ENCODE data around the gene TRIM5. TPM values are rescaled to one million over a fixed set of nuclear protein-coding genes. Genes with fewer than 3 reads are reported as not detected.

Gene TRIM5
- total and polyA plus RNA-seq, 10 of the 15 experiments (the other 5 are each of a cell fraction or from before 2014, with no cell fraction given), result 20.0 to 59.7 (median 31.8) TPM

GRCh38 chr11:5620651-5621521 is 64.0 kb downstream of the TRIM5 start (continued):
- TF ChIP-seq NFYB (IDR thresholded peaks at IDR 0.05; ENCODE audit: insufficient read depth, low read depth, low read length), result no peak

GRCh38 chr11:5618807-5619206 is 66.1 kb downstream of the TRIM5 start:
- TF ChIP-seq SMARCA5 (IDR thresholded peaks at IDR 0.05) (no peak), FOXM1 (IDR thresholded peaks at IDR 0.05; ENCODE audit: low read depth, low read length) (no peak), SMAD5 (IDR thresholded peaks at IDR 0.05; ENCODE audit: low read depth) (no peak), CBFB (IDR thresholded peaks at IDR 0.05; ENCODE audit: low read depth) (no peak), POLR2AphosphoS5 (IDR thresholded peaks at IDR 0.05; ENCODE audit: low read length) (no peak), SREBF1 (IDR thresholded peaks at IDR 0.05; ENCODE audit: low read length) (no peak), MTA3 (IDR thresholded peaks at IDR 0.05; ENCODE audit: borderline replicate concordance, low read length) (no peak), PAX5 (IDR thresholded peaks at IDR 0.05; ENCODE audit: borderline replicate concordance, low read depth, low read length) (no peak), SIN3A (IDR thresholded peaks at IDR 0.05; ENCODE audit: low read depth, low read length) (no peak), NKRF (conservative IDR thresholded peaks at IDR 0.05) (no peak), RAD51 (IDR thresholded peaks at IDR 0.05) (no peak), MYC (IDR thresholded peaks at IDR 0.05; ENCODE audit: insufficient read depth, insufficient read length, insufficient replicate concordance, low read length, severe bottlenecking) (no peak), MYB (IDR thresholded peaks at IDR 0.05; ENCODE audit: borderline replicate concordance, low read depth, low read length) (no peak), POLR2A (IDR thresholded peaks at IDR 0.05; ENCODE audit: low read depth, low read length) (no peak)
- TF ChIP-seq, protein P1, sequence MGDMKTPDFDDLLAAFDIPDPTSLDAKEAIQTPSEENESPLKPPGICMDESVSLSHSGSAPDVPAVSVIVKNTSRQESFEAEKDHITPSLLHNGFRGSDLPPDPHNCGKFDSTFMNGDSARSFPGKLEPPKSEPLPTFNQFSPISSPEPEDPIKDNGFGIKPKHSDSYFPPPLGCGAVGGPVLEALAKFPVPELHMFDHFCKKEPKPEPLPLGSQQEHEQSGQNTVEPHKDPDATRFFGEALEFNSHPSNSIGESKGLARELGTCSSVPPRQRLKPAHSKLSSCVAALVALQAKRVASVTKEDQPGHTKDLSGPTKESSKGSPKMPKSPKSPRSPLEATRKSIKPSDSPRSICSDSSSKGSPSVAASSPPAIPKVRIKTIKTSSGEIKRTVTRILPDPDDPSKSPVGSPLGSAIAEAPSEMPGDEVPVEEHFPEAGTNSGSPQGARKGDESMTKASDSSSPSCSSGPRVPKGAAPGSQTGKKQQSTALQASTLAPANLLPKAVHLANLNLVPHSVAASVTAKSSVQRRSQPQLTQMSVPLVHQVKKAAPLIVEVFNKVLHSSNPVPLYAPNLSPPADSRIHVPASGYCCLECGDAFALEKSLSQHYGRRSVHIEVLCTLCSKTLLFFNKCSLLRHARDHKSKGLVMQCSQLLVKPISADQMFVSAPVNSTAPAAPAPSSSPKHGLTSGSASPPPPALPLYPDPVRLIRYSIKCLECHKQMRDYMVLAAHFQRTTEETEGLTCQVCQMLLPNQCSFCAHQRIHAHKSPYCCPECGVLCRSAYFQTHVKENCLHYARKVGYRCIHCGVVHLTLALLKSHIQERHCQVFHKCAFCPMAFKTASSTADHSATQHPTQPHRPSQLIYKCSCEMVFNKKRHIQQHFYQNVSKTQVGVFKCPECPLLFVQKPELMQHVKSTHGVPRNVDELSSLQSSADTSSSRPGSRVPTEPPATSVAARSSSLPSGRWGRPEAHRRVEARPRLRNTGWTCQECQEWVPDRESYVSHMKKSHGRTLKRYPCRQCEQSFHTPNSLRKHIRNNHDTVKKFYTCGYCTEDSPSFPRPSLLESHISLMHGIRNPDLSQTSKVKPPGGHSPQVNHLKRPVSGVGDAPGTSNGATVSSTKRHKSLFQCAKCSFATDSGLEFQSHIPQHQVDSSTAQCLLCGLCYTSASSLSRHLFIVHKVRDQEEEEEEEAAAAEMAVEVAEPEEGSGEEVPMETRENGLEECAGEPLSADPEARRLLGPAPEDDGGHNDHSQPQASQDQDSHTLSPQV (IDR thresholded peaks at IDR 0.05), result no peak
- BruUV-seq (replicated peaks), result no TSS peak
- POLR2A ChIA-PET, result no interaction called here
- Histone ChIP-seq H4K20me1 (ENCODE audit: control insufficient read depth, insufficient read depth) (no peaks in the 10 kb centered on the region), H3K79me2 (ENCODE audit: control insufficient read depth, insufficient read depth, low read length) (peaks cover 3% of the 10 kb centered on the region), H3K9ac (ENCODE audit: control insufficient read depth, insufficient read depth, low read length) (no peak overlapping the region), H3K27me3 (replicated peaks in 1 of 2; ENCODE audit: control insufficient read depth in 2 of 2, insufficient read depth in 2 of 2, low read length in 1 of 2) (no peaks in the 10 kb centered on the region), H3K4me2 (ENCODE audit: control insufficient read depth, insufficient read depth) (no peak overlapping the region), H3K27ac (ENCODE audit: control insufficient read depth, insufficient read depth) (no peak overlapping the region), H3K4me3 (no peak overlapping the region), H2AFZ (ENCODE audit: control insufficient read depth, low read depth, low read length) (no peak overlapping the region), H3K4me1 (ENCODE audit: control insufficient read depth, insufficient read depth, low read length) (no peaks in the 10 kb centered on the region), H3K9me3 (replicated peaks; ENCODE audit: control insufficient read depth, insufficient read depth, low read length) (no peaks in the 10 kb centered on the region), H3K36me3 (ENCODE audit: control insufficient read depth in 2 of 2, insufficient read depth in 2 of 2, low read length in 1 of 2) (no peaks in the 10 kb centered on the region)
- intact Hi-C loops (cut with micrococcal nuclease; ENCODE audit: unreplicated experiment), result no loop called here
- SMC1A ChIA-PET (ENCODE audit: uncharacterized antibody, unreplicated experiment), result no interaction called here
- no peak for DNase-seq (ENCODE audit: low read depth, low spot score)
- CTCF ChIA-PET, result interaction anchor here (1.0 kb wide), 1 partner anchor 53 kb away, joined by 4 read pairs; no protein-coding TSS in a partner anchor
- RAD21 ChIA-PET (ENCODE audit: unreplicated experiment), result no interaction called here
- WGBS (ENCODE audit: insufficient coverage, insufficient replicate concordance, low lambda C conversion rate, missing lambda C conversion rate), result 67% methylated on average over 3 of the region's 3 CpGs
- FAIRE-seq, result no peak
- in situ Hi-C loops (cut with MboI), result no loop called here
- ATAC-seq, result no peak
